MCF 10A (cell line): ENCODE measurements around the gene COX6A2. TPM values are rescaled to one million over a fixed set of nuclear protein-coding genes. Genes with fewer than 3 reads are reported as not detected.

Experiments
- BruUV-seq: library from RNA; stranded (reverse); fragments of 400-500 nt; replicated peaks from 2 replicates; lab custom pipeline; 2021; lab: Mats Ljungman, UMichigan
- CTCF ChIA-PET: fragments of 300-600 bp; sonication (Branson Sonifier 250); formaldehyde crosslinking; extraction: SDS; loops from one replicate; lab custom pipeline; 2021; ENCODE audit warnings: antibody characterized with exemption, inconsistent platforms; lab: Yijun Ruan, JAX
- POLR2A ChIA-PET: fragments of 300-600, 350-650 bp; sonication (Branson Sonifier 250); formaldehyde crosslinking; extraction: SDS; loops from one replicate; lab custom pipeline; 2020; ENCODE audit warnings: antibody characterized with exemption, inconsistent platforms; lab: Yijun Ruan, JAX
- DNase-seq: peaks from one replicate; pipeline ENCODE4 v3.0.0-alpha.2; 2018; ENCODE audit not compliant: unreplicated experiment
- H3K27ac Mint-ChIP-seq: one replicate; pipeline ENCODE4 v1.8.0; 2022; ENCODE audit warnings: mild to moderate bottlenecking, low read depth, mixed read lengths; ENCODE audit not compliant: unreplicated experiment
- H3K27me3 Mint-ChIP-seq: one replicate; pipeline ENCODE4 v1.8.0; 2022; ENCODE audit warnings: mixed read lengths; ENCODE audit not compliant: insufficient read depth, unreplicated experiment
- H3K36me3 Mint-ChIP-seq: one replicate; pipeline ENCODE4 v1.8.0; 2022; ENCODE audit warnings: mild to moderate bottlenecking, moderate library complexity, mixed read lengths; ENCODE audit not compliant: insufficient read depth, unreplicated experiment
- H3K4me1 Mint-ChIP-seq: one replicate; pipeline ENCODE4 v1.8.0; 2022; ENCODE audit warnings: mixed read lengths; ENCODE audit not compliant: insufficient read depth, unreplicated experiment
- H3K4me3 Mint-ChIP-seq: one replicate; pipeline ENCODE4 v1.8.0; 2022; ENCODE audit warnings: mild to moderate bottlenecking, moderate library complexity, mixed read lengths; ENCODE audit not compliant: unreplicated experiment
- H3K9me3 Mint-ChIP-seq: one replicate; pipeline ENCODE4 v1.8.0; 2022; ENCODE audit warnings: mixed read lengths; ENCODE audit not compliant: unreplicated experiment
- intact Hi-C: fragments of 100-400 bp; cut with micrococcal nuclease; formaldehyde crosslinking; loops from 2 replicates; pipeline ENCODE4 v1.14.1; 2022
- total RNA-seq: library from RNA; stranded (reverse); gene quantifications from 2 replicates; pipeline ENCODE4 v1.2.3, GENCODE V29; 2022
- TF ChIP-seq, protein P1 (sequence below): fragments of 200-600 bp; IDR thresholded peaks from one replicate; pipeline ENCODE4 v1.8.0; 2022; ENCODE audit warnings: antibody characterized with exemption, mild to moderate bottlenecking; ENCODE audit not compliant: unreplicated experiment

Gene COX6A2
- total RNA-seq, 1 experiment from 2014 or later: not detected

- Mint-ChIP-seq H3K9me3 (peaks cover 7% of the 10 kb centered on the region), H3K4me1 (no peaks in the 10 kb centered on the region), H3K27ac (no peak overlapping the region), H3K36me3 (no peaks in the 10 kb centered on the region), H3K4me3 (no peak overlapping the region), H3K27me3 (no peaks in the 10 kb centered on the region)
- intact Hi-C loops: no loop called here
- TF ChIP-seq, protein P1, sequence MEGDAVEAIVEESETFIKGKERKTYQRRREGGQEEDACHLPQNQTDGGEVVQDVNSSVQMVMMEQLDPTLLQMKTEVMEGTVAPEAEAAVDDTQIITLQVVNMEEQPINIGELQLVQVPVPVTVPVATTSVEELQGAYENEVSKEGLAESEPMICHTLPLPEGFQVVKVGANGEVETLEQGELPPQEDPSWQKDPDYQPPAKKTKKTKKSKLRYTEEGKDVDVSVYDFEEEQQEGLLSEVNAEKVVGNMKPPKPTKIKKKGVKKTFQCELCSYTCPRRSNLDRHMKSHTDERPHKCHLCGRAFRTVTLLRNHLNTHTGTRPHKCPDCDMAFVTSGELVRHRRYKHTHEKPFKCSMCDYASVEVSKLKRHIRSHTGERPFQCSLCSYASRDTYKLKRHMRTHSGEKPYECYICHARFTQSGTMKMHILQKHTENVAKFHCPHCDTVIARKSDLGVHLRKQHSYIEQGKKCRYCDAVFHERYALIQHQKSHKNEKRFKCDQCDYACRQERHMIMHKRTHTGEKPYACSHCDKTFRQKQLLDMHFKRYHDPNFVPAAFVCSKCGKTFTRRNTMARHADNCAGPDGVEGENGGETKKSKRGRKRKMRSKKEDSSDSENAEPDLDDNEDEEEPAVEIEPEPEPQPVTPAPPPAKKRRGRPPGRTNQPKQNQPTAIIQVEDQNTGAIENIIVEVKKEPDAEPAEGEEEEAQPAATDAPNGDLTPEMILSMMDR: no peak
- POLR2A ChIA-PET: no interaction called here
- CTCF ChIA-PET: no interaction called here
- no TSS peak for BruUV-seq
- DNase-seq: no peak
These were observed 30.5 kb downstream of the COX6A2 start for GRCh38 chr16:31397701-31398100.

DNA sequence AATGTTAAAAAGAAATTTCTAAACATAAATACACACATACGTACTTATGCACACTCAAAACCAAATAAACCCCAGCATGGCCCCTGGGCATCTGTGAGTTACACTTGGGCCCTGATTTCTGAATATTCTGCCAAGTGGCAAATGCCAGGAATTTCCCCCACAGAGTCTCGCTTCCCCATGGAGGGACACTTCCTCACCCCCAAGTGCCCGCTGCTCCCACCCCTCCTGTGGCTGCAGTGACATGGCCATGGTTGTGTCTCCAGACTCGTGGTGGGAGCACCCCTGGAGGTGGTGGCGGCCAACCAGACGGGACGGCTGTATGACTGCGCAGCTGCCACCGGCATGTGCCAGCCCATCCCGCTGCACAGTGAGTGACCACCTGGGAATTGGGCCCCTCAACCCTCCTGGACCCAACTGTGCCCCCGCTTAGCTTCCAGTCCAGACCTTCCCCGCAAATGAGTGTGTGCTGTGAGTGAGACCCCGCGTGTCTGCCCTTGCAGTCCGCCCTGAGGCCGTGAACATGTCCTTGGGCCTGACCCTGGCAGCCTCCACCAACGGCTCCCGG, 31.0 kb downstream of the COX6A2 start:
- Mint-ChIP-seq H3K9me3 (peaks cover 7% of the 10 kb centered on the region), H3K36me3 (no peaks in the 10 kb centered on the region), H3K27me3 (no peaks in the 10 kb centered on the region), H3K27ac (no peak overlapping the region), H3K4me1 (no peaks in the 10 kb centered on the region), H3K4me3 (no peak overlapping the region)
- POLR2A ChIA-PET: no interaction called here
- no peak for DNase-seq
- BruUV-seq: no TSS peak
- intact Hi-C loops: no loop called here
- CTCF ChIA-PET: no interaction called here
- TF ChIP-seq, protein P1: no peak

- DNase-seq: no peak
- Mint-ChIP-seq H3K27me3 (no peaks in the 10 kb centered on the region), H3K27ac (no peak overlapping the region), H3K4me3 (no peak overlapping the region), H3K4me1 (no peaks in the 10 kb centered on the region), H3K9me3 (peaks cover 7% of the 10 kb centered on the region), H3K36me3 (no peaks in the 10 kb centered on the region)
- POLR2A ChIA-PET: no interaction called here
- CTCF ChIA-PET: interaction anchor here (0.6 to 0.8 kb wide), 3 partner anchors 110 to 194 kb away, joined by 3 to 4 read pairs (median 3); no protein-coding TSS in a partner anchor
- intact Hi-C loops: no loop called here
- BruUV-seq: no TSS peak
- TF ChIP-seq, protein P1: no peak
These were observed 32.5 kb downstream of the COX6A2 start for GRCh38 chr16:31395647-31396046.

GRCh38 chr16:31393056-31393455, 35.1 kb downstream of the COX6A2 start, which contains the start of gene ITGAD:
Gene ITGAD (plus strand): TSS chr16:31393335. CDS start chr16:31393361, 26 bp downstream.
- Mint-ChIP-seq H3K9me3 (no peaks in the 10 kb centered on the region), H3K4me1 (no peaks in the 10 kb centered on the region), H3K27me3 (no peaks in the 10 kb centered on the region), H3K4me3 (no peak within 1 kb of the TSS), H3K27ac (no peak within 1 kb of the TSS), H3K36me3 (no peaks in the 10 kb centered on the region)
- ChIA-PET CTCF (interaction anchor here (0.7 to 1.1 kb wide), 2 partner anchors 10 to 21 kb away, joined by 3 to 5 read pairs; no protein-coding TSS in a partner anchor), POLR2A (no interaction called here)
- DNase-seq: no peak
- no TSS peak for BruUV-seq
- TF ChIP-seq, protein P1: no peak
- intact Hi-C loops: no loop called here
